HCT116 (cell line): Measurements from ENCODE around the gene HTRA3. TPM values are rescaled to one million over a fixed set of nuclear protein-coding genes. Genes with fewer than 3 reads are reported as not detected.

Source experiments
- ATAC-seq: fragments of 200-7000 bp; cut with Tn5 transposase; 2 replicates; pipeline ENCODE4 v1.9.1; 2020; ENCODE audit warnings: mild to moderate bottlenecking, moderate library complexity
- BruUV-seq: library from RNA; stranded (reverse); fragments of 400-500 nt; replicated peaks from 2 replicates; lab custom pipeline; 2021; lab: Mats Ljungman, UMichigan
- CTCF ChIA-PET: fragments of 300-600 bp; sonication (Branson Sonifier 250); formaldehyde crosslinking; loops from one replicate; lab custom pipeline; 2021; ENCODE audit warnings: antibody characterized with exemption; lab: Charles Lee
- POLR2A ChIA-PET: fragments of 300-600, 350-600 bp; sonication (Branson Sonifier 250); formaldehyde crosslinking; loops from one replicate; lab custom pipeline; 2021; ENCODE audit warnings: antibody characterized with exemption; lab: Charles Lee
- RAD21 ChIA-PET, 2 experiments: fragments of 300-600 bp; sonication (Branson Sonifier 250); formaldehyde crosslinking; loops; one replicate each; lab custom pipeline; 2023; ENCODE audit warnings: low total read pairs in 2 of 2; ENCODE audit not compliant: uncharacterized antibody in 2 of 2, unreplicated experiment in 2 of 2, low non-redundant PET in 1 of 2; lab: Charles Lee
- DNase-seq: peaks from one replicate; pipeline ENCODE4 v3.0.0-alpha.2; 2010; ENCODE audit warnings: low read depth, low spot score
- H2AFZ ChIP-seq: fragments of 200-600 bp; shearing (Covaris generic), sonication (generic); 2 replicates; pipeline ENCODE4 v1.6.1; 2017; ENCODE audit warnings: low read depth, mixed run types, mixed read lengths, antibody characterized with exemption, low read length; ENCODE audit not compliant: poor library complexity, severe bottlenecking
- H3K27ac ChIP-seq: 2 replicates; pipeline ENCODE4 v1.5.1; 2012; ENCODE audit warnings: low read depth, low read length
- H3K27me3 ChIP-seq: fragments of 200-600 bp; sonication (generic); 2 replicates; pipeline ENCODE4 v1.6.1; 2016; ENCODE audit warnings: mixed run types, low read length, mixed read lengths; ENCODE audit not compliant: insufficient read depth
- H3K36me3 ChIP-seq, 2 experiments: fragments of 200-500 bp in 1 of 2; fragments of 200-600 bp in 1 of 2; sonication (Bioruptor generic) in 1 of 2; sonication (generic) in 1 of 2; 2 replicates each; pipeline versions ENCODE4 v1.5.1 to v1.6.1; 2014 to 2016; ENCODE audit warnings: low read length in 2 of 2, inconsistent platforms in 1 of 2, mixed read lengths in 1 of 2, mixed run types in 1 of 2; ENCODE audit not compliant: insufficient read depth in 2 of 2, control insufficient read depth in 1 of 2
- H3K4me1 ChIP-seq, 2 experiments: fragments of 200-600 bp in 1 of 2; sonication (generic) in 1 of 2; 2 replicates each; pipeline versions ENCODE4 v1.5.1 to v1.6.1; 2012 to 2017; ENCODE audit warnings: low read length in 2 of 2, inconsistent platforms in 1 of 2, mild to moderate bottlenecking in 1 of 2, mixed read lengths in 1 of 2, mixed run types in 1 of 2, moderate library complexity in 1 of 2; ENCODE audit not compliant: insufficient read depth in 2 of 2, control insufficient read depth in 1 of 2
- H3K4me2 ChIP-seq: fragments of 200-600 bp; sonication (generic); 2 replicates; pipeline ENCODE4 v1.6.1; 2017; ENCODE audit warnings: mixed run types, low read length, mixed read lengths
- H3K4me3 ChIP-seq, 2 experiments: fragments of 200-600 bp in 1 of 2; sonication (generic) in 1 of 2; replicated peaks in 1 of 2; 2 replicates each; pipeline ENCODE4 v1.5.1; 2011 to 2016; ENCODE audit warnings: low read length in 2 of 2, control low read depth in 1 of 2, low read depth in 1 of 2, mild to moderate bottlenecking in 1 of 2, mixed read lengths in 1 of 2, mixed run types in 1 of 2
- H3K79me2 ChIP-seq: fragments of 200-600 bp; sonication (generic); 2 replicates; pipeline ENCODE4 v1.6.1; 2017; ENCODE audit warnings: mild to moderate bottlenecking, mixed run types, low read length, moderate library complexity, mixed read lengths; ENCODE audit not compliant: insufficient read depth
- H3K9ac ChIP-seq: fragments of 200-600 bp; sonication (generic); 2 replicates; pipeline ENCODE4 v1.6.1; 2016; ENCODE audit warnings: low read length, mixed read lengths
- H3K9me2 ChIP-seq: fragments of 200-600 bp; sonication (generic), shearing (Covaris generic); 2 replicates; pipeline ENCODE4 v1.6.1; 2017; ENCODE audit warnings: mixed run types, mild to moderate bottlenecking, moderate library complexity; ENCODE audit not compliant: insufficient read depth
- H3K9me3 ChIP-seq, 2 experiments: fragments of 200-500 bp in 1 of 2; fragments of 200-600 bp in 1 of 2; sonication (Bioruptor generic) in 1 of 2; sonication (generic) in 1 of 2; 2 replicates each; pipeline ENCODE4 v1.6.1; 2014 to 2017; ENCODE audit warnings: low read length in 2 of 2, mixed read lengths in 2 of 2, inconsistent platforms in 1 of 2, low read depth in 1 of 2, mild to moderate bottlenecking in 1 of 2, mixed run types in 1 of 2, moderate library complexity in 1 of 2; ENCODE audit not compliant: control insufficient read depth in 1 of 2, insufficient read depth in 1 of 2
- H4K20me1 ChIP-seq: fragments of 200-600 bp; sonication (generic), shearing (Covaris generic); 2 replicates; pipeline ENCODE4 v1.6.1; 2017; ENCODE audit warnings: mixed run types, mild to moderate bottlenecking, moderate library complexity; ENCODE audit not compliant: insufficient read depth
- ATF3 ChIP-seq: IDR thresholded peaks from 2 replicates; pipeline ENCODE4 v1.6.1; 2012
- CTCF ChIP-seq, 3 experiments: fragments of 200-600 bp in 1 of 3; sonication (generic) in 1 of 3; IDR thresholded peaks in 2 of 3; conservative IDR thresholded peaks in 1 of 3; 2 replicates each; pipeline ENCODE4 v1.5.1; 2012 to 2017; ENCODE audit warnings: low read depth in 2 of 3, low read length in 2 of 3, antibody characterized with exemption in 1 of 3, borderline replicate concordance in 1 of 3, control low read depth in 1 of 3, mild to moderate bottlenecking in 1 of 3, mixed read lengths in 1 of 3, mixed run types in 1 of 3, moderate library complexity in 1 of 3; ENCODE audit not compliant: insufficient read depth in 1 of 3
- EZH2phosphoT487 ChIP-seq: fragments of 200-600 bp; IDR thresholded peaks from 2 replicates; pipeline ENCODE4 v1.6.1; 2018; ENCODE audit warnings: antibody characterized with exemption, borderline replicate concordance
- FOSL1 ChIP-seq: IDR thresholded peaks from 2 replicates; pipeline ENCODE4 v1.6.1; 2012; ENCODE audit warnings: low read depth
- MAX ChIP-seq: IDR thresholded peaks from 2 replicates; pipeline ENCODE4 v1.6.1; 2012
- POLR2A ChIP-seq: IDR thresholded peaks from 2 replicates; pipeline ENCODE4 v1.7.0; 2011; ENCODE audit warnings: borderline replicate concordance; ENCODE audit not compliant: insufficient read depth, insufficient read length; ENCODE audit errors: extremely low read depth
- POLR2AphosphoS5 ChIP-seq: IDR thresholded peaks from 2 replicates; pipeline ENCODE4 v1.6.1; 2011; ENCODE audit warnings: mild to moderate bottlenecking, low read depth, low read length, moderate library complexity
- RAD21 ChIP-seq: IDR thresholded peaks from 2 replicates; pipeline ENCODE4 v1.6.1; 2012; ENCODE audit warnings: low read depth, mild to moderate bottlenecking
- SRF ChIP-seq: IDR thresholded peaks from 2 replicates; pipeline ENCODE4 v1.6.1; 2012; ENCODE audit warnings: low read depth
- YY1 ChIP-seq: IDR thresholded peaks from 2 replicates; pipeline ENCODE4 v1.6.1; 2011; ENCODE audit warnings: low read length, low read depth, moderate library complexity, mild to moderate bottlenecking; ENCODE audit not compliant: insufficient replicate concordance; ENCODE audit errors: extremely low read depth
- ZBTB33 ChIP-seq: IDR thresholded peaks from 2 replicates; pipeline ENCODE4 v1.6.1; 2011; ENCODE audit warnings: mild to moderate bottlenecking, low read length, moderate library complexity; ENCODE audit not compliant: insufficient replicate concordance; ENCODE audit errors: extremely low read depth
- ZFX ChIP-seq: fragments of 450-650 bp; IDR thresholded peaks from 2 replicates; pipeline ENCODE4 v1.6.1; 2017
- ZNF274 ChIP-seq: fragments of 200-500 bp; sonication (Bioruptor generic); IDR thresholded peaks from 2 replicates; pipeline ENCODE4 v1.6.1; 2014; ENCODE audit warnings: mild to moderate bottlenecking, low read depth, low read length, inconsistent platforms
- intact Hi-C: fragments of 100-400 bp; cut with micrococcal nuclease; formaldehyde crosslinking; loops from 2 replicates; pipeline ENCODE4 v1.10.0; 2022
- total RNA-seq: library from RNA; stranded (reverse); gene quantifications from one replicate; pipeline ENCODE4 v1.2.1, GENCODE V29; 2021; ENCODE audit not compliant: unreplicated experiment

Gene HTRA3
- total RNA-seq, 1 experiment from 2014 or later = not detected

GRCh38 chr4:8268901-8269534 is 536 bp upstream of the HTRA3 start:
- TF ChIP-seq CTCF (IDR thresholded peaks at IDR 0.05 in 2 of 3, conservative IDR thresholded peaks at IDR 0.05 in 1 of 3; ENCODE audit: borderline replicate concordance in 1 of 3, insufficient read depth in 1 of 3, low read depth in 2 of 3, low read length in 2 of 3) (no peak), RAD21 (no peak), SRF (no peak), YY1 (no peak), FOSL1 (no peak), EZH2phosphoT487 (no peak), ZBTB33 (no peak), POLR2AphosphoS5 (no peak), POLR2A (no peak), ATF3 (no peak), ZFX (no peak), ZNF274 (no peak), MAX (no peak)
- BruUV-seq = no TSS peak
- Histone ChIP-seq H2AFZ (no peak overlapping the region), H3K9me3 (no peaks in the 10 kb centered on the region), H3K4me1 (no peaks in the 10 kb centered on the region), H3K27me3 (no peaks in the 10 kb centered on the region), H3K36me3 (no peaks in the 10 kb centered on the region), H3K79me2 (no peaks in the 10 kb centered on the region), H3K9me2 (no peaks in the 10 kb centered on the region), H3K9ac (no peak overlapping the region), H4K20me1 (no peaks in the 10 kb centered on the region), H3K4me3 (no peak overlapping the region), H3K27ac (no peak overlapping the region), H3K4me2 (no peak overlapping the region)
- intact Hi-C loops = no loop called here
- ATAC-seq = no peak
- POLR2A ChIA-PET = no interaction called here
- CTCF ChIA-PET = interaction anchor here (3.5 kb wide), 1 partner anchor 134 kb away, joined by 34 read pairs; no protein-coding TSS in a partner anchor
- DNase-seq = no peak
- RAD21 ChIA-PET = no interaction called here
